Measurements from ENCODE around the gene REELD1.

- TF ChIP-seq CTCF (IDR thresholded peaks at IDR 0.05) (no peak), POLR2A (IDR thresholded peaks at IDR 0.05) (no peak), POLR2AphosphoS5 (IDR thresholded peaks at IDR 0.05) (no peak)
Observed at GRCh38 chr4:146191766-146192458, 22.4 kb upstream of the REELD1 start.
